Stimulated activated CD4-positive, alpha-beta T cell treated with anti-CD3 and anti-CD28 coated beads, Interleukin-12 subunit alpha, Interleukin-12 subunit beta, amount 100 ng/mL, for 24 hours (primary cell): ENCODE results near the gene ITK.
"Not testable (repeated sequence)": the region's sequence is repeated elsewhere in the genome, so short reads cannot be mapped to it uniquely, and the experiment has no call there.

ENCODE experiments used
- DNase-seq, 2 experiments: peaks; one replicate each; pipeline ENCODE4 v3.0.0-alpha.2; 2020; ENCODE audit warnings: low read depth in 2 of 2

Gene ITK

DNA sequence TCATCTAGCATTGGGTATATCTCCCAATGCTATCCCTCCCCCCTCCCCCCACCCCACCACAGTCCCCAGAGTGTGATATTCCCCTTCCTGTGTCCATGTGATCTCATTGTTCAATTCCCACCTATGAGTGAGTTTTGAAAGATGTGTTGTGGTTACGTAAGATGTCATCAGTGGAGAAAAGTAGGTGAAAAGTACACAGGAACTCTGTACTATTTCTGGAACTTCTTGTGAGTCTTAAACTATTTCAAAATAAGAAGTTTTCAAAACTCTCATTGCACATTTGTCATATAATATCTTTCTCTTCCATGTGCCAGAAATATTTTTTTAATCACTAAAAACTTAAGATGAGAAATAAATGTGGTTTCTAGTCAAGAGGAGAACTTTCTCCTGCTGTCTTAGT, 30.0 kb downstream of the ITK start:
- not testable (repeated sequence) for DNase-seq

DNA sequence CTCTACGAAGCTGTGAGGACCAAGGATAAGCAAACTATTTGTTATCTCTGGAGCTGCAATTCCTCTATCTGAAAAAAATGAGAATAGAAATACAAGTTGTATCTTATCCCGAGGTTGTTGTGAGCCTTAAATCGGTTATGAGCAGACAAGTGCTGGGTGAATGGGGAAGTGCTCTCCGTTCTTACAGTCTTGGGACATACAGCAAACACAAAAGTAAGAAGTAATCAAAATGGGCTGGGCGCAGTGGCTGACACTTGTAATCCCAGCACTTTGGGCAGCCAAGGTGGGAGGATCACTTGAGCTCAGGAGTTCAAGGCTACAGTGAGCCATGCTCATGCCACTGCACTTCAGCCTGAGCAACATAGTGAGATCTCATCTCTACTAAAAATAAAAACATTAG, 31.7 kb downstream of the ITK start:
- no peak for DNase-seq

DNA sequence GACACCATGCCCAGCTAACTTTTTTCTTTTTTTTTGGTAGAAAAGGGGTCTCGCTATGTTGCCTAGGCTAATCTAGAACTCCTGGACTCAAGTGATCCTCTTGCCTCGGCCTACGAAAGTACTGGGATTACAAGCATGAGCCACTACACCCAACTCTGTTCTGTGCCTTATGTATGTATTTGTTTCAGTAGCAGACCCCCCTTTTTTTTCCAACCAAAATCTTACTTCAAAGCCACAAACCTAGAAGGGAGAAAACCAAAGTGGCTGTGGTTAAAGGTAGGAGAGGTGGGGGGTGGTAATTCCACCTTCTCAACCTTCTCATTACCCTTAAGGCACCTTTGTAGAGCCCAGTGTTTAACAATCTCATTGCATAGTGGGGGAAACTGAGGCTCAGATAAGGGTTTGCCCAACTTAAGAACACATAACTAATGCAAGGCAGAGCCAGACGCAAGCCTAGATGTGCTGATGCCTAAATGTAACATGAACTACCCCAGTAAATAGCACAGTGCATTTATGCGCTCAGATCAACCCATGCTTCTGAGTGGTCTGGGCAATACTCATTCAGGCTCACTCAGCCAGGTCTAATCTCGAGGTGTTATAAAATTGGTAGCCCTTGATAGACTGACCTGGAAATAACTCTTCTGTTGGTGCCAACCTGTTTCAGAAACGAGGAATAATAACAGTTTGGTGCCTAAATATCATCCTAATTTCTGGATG, 33.0 kb downstream of the ITK start:
- DNase-seq, result no peak

DNA sequence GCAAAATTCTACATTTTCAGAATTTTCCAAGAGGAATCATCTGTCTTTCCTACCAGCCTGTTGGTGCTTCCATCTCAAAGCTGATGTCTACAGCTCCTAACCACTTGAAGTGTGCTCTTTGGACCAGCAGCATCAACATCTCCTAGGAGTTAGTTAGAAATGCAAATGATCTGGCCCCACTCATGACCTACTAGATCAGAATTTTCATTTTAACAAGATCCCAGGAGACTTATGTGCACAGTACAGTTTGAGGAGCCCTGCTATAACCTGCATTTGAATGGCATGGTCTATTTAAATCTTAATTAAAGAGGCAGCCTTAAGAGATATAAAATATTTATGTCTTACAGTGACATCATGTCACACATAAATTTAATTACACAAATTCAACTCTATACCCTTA, 33.8 kb downstream of the ITK start:
- no peak for DNase-seq

DNA sequence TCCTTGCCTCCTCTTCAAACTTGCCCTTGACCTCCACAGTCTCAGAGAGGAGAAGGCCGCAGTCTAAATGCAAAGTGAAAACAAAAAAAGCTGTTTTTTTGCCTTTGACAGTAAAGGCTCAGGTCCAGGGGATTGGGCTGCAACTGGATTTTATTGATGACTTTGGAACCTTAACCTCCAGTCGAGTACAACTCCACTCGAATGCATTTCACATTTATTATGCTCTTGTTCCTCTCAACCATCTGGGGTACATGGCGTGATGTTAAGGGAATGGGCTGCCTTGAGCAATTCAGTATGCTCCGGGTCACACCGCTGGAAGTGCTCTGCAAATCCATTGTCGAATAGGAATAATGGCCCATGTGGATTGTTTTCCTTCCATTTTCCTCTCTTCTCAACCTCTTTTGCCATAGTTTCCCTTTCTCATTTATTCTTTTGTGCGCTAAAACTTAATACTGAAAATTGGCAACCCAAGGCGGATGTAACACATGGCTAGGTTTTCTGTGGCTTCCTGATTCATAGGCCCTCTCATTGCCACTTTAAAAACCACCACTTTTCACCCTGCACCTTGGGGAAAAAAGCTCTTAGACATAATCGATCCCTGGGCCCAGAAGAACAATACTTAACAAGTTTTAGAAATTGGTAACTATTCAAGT, 34.3 kb downstream of the ITK start:
- DNase-seq, result no peak

- no peak for DNase-seq
These were observed 35.0 kb downstream of the ITK start for GRCh38 chr5:157215514-157216167.

DNA sequence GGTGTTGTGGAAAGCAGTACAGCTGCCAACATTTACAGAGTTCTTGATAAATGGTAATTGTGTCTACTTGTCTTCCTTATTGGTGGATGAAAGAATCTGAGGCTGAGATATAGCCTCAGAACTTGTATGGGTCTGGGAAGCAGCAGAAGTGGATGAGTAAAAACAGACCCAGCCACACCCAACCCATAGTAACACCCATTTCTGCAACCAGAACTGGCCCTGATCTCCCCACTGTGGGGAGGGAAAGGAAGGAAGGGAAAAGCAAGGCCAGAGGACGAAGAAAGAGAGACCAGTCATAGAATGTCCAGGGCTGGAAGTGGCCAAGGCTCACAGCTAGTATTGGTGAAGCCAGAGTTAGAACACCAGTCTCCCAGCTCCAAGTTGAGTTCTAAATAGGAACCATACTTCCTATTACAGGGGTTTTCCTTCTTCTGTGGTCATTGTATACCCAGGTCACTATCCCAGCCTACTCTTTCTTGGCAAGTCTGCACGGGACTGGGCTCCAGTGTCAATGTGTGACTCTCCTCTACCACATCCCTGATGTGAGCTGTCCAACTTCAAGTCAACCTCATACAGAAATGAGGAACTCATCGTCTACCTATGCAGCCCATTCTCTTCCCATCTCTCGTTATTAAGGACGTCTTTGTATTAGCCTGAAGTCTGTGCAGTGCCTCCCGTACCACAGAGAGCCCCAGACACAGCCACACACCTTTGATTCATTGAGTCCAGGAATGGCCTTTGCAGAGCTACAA, 35.9 kb downstream of the ITK start:
- DNase-seq, result no peak

DNA sequence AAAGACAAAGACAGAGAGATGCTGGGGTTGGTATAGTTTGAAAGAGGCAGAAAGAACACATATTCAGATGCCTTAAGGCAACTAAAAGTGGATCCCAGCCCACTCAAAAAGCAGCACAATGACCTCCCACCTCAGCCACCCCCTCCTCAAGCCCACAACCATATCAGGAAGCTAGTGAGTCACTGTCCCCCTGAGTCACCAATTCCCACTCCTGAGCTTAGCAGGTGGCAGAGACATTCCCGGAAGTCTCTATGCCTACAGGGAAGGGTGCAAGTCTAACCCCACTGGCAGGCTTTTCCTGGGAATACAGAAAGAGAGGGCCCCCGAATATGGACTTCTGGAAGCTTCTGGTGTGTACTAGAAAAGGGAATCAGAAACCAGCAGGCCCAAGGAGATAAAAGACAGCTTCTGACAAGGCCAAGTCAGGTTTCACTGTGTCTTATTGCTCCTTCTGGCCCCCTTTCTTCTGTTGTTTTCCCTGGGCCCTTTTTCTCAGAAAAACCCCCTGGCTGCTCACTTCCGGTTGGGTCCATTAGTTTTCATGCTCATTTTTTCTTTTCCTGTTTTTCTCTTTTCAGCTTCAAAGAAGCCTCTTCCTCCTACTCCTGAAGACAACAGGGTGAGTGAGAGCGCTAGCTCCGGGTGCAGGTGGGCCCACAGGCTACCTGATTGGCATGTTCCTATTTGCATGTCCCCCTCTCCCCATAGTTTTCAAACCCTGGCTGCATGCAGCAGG, 36.8 kb downstream of the ITK start:
- peak in 1 of 2 experiments; percentile 54 for DNase-seq

GRCh38 chr5:157219491-157220271, 39.0 kb downstream of the ITK start:
- no peak for DNase-seq

GRCh38 chr5:157221959-157222358, 41.3 kb downstream of the ITK start:
- DNase-seq, result no peak

DNA sequence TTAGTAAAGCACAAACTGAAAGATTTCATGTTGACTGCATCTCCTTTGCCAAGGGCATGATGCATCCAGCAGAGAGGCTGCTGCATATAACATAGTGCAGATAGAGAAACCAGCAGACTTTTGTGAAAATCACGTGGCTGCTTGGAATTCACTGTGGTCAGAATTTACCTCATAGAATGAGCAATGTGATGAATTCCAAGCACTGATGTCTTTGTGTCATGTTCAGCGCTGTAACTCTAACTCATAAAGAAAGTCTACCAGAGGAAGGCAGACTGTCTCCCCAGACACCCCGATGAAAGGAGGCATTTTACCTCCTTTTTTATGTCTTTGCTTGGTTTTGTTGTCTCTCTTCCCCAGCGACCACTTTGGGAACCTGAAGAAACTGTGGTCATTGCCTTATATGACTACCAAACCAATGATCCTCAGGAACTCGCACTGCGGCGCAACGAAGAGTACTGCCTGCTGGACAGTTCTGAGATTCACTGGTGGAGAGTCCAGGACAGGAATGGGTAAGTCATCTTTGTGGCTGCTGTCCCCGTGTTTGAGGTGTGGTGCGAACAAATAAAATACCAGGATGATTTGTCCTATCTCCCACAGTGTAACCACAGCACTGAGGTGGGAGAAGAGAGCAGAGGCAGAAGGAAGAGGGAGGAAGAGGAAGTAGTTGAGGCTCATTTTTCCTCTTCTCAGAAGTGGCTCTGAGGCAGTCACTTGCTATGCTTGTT, 42.0 kb downstream of the ITK start:
- DNase-seq, result peak; percentile 52 to 63

- DNase-seq, result no peak
These were observed 45.1 kb downstream of the ITK start for GRCh38 chr5:157225469-157226422.

- DNase-seq, result no peak
These were observed 50.0 kb downstream of the ITK start for GRCh38 chr5:157230610-157231009.

DNA sequence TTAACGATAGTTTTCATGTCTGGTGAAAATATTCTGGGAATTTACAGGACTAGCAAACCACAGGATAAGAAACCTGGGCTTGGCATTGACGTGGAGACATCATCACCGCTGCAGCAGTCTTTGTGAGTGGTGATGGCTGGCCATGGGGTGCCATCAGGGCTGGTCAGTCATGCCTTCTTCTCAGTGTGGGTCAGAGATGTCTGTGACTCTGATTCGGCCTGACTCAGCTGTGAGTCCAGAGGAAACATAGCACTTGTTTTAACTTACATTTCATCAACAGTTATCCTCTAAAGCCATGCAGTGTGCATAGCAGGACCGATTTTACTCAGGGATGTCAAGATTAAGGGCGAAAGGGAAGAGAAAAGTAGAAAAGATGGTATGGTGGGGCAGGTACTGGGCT, 52.1 kb downstream of the ITK start:
- DNase-seq, result no peak

- DNase-seq, result no peak
These were observed 52.9 kb downstream of the ITK start for GRCh38 chr5:157233515-157233914.

DNA sequence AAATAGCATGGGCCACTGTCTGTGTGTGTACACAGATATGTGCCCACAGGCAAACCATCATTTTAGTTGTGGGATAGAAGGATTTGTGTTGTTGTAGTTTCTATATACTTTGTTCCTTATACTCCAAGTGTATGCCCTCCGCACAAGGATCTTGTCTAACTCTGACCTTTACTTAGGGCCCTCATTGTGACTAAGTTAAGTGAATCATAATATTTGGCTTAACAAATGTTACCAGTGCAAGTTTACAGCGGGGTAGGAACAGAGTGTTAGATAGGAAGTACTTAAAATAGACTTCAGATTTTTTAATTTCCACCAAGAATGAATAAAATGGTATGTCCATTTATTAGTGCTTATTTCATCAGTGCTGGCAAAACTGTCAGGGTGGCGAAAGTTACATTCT, 55.8 kb downstream of the ITK start:
- no peak for DNase-seq

DNA sequence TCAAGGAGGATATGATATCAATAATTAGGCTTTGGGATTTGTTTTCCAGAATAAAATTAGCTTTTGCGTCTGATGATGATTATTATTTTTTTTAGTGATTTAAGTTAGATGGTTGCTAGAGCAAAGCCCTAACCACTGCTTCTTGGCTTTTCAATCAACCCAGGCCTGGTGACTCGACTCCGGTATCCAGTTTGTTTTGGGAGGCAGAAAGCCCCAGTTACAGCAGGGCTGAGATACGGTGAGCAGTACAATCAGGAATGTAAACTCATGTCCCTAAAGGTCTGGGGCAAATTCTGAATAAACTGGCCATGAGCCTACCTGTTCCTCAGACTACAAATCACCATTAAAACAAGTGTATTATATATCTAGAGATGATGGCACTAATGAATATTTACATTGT, 60.8 kb downstream of the ITK start:
- no peak for DNase-seq

GRCh38 chr5:157244704-157245103, 64.1 kb downstream of the ITK start:
- not testable (repeated sequence) for DNase-seq

GRCh38 chr5:157245476-157245875, 64.8 kb downstream of the ITK start:
- no peak for DNase-seq
